HepG2 (cell line): ENCODE data around the gene AGRP. TPM values are rescaled to one million over a fixed set of nuclear protein-coding genes. Genes with fewer than 3 reads are reported as not detected.

Experiments used
- ATAC-seq: fragments of 200-7000 bp; cut with Tn5 transposase; 3 replicates; pipeline ENCODE4 v1.9.1; 2020; ENCODE audit warnings: mild to moderate bottlenecking, moderate library complexity
- BruUV-seq: library from RNA; stranded (reverse); fragments of 400-500 nt; replicated peaks from 2 replicates; lab custom pipeline; 2021; lab: Mats Ljungman, UMichigan
- CTCF ChIA-PET: fragments of 300-600 bp; formaldehyde crosslinking; extraction: SDS; loops from one replicate; lab custom pipeline; 2021; ENCODE audit warnings: low total read pairs, inconsistent platforms, low intra/inter-chr PET ratio; lab: Yijun Ruan, JAX
- POLR2A ChIA-PET: fragments of 350-600 bp; sonication (Branson Sonifier 250); formaldehyde crosslinking; loops from one replicate; lab custom pipeline; 2020; ENCODE audit warnings: antibody characterized with exemption, inconsistent platforms; lab: Yijun Ruan, JAX
- DNase-seq: peaks from one replicate; pipeline ENCODE4 v3.0.0-alpha.2; 2015; ENCODE audit warnings: low spot score
- FAIRE-seq: peaks from 3 replicates; lab custom pipeline; 2011; peaks lifted over from hg19 to GRCh38; lab: Jason Lieb, UNC
- H2AFZ ChIP-seq: one replicate; pipeline ENCODE4 v1.6.1; 2011; ENCODE audit warnings: low read length, inconsistent platforms
- H3K27ac ChIP-seq: fragments of 300-600 bp; 3 replicates; pipeline ENCODE4 v1.8.0; 2011; ENCODE audit warnings: mixed run types, mild to moderate bottlenecking, mixed read lengths, low read length, inconsistent platforms; ENCODE audit not compliant: insufficient read depth; ENCODE audit errors: extremely low read length
- H3K27me3 ChIP-seq, 2 experiments: fragments of 200-600 bp in 1 of 2; 2 replicates in 1 of 2; 3 replicates in 1 of 2; pipeline versions ENCODE4 v1.6.0 to v1.8.0; 2011; ENCODE audit warnings: low read length in 2 of 2, mild to moderate bottlenecking in 2 of 2, moderate library complexity in 2 of 2, inconsistent platforms in 1 of 2; ENCODE audit not compliant: insufficient read depth in 2 of 2, control insufficient read depth in 1 of 2
- H3K36me3 ChIP-seq, 2 experiments: fragments of 200-600 bp in 1 of 2; replicated peaks in 1 of 2; 2 replicates in 1 of 2; 3 replicates in 1 of 2; pipeline versions ENCODE4 v1.5.1 to v1.8.0; 2011; ENCODE audit warnings: low read length in 2 of 2, inconsistent platforms in 1 of 2; ENCODE audit not compliant: insufficient read depth in 2 of 2, control insufficient read depth in 1 of 2
- H3K4me1 ChIP-seq: 2 replicates; pipeline ENCODE4 v1.5.1; 2012; ENCODE audit warnings: low read length, inconsistent platforms; ENCODE audit not compliant: insufficient read depth
- H3K4me2 ChIP-seq: 2 replicates; pipeline ENCODE4 v1.6.0; 2011; ENCODE audit warnings: low read depth, low read length, inconsistent platforms
- H3K4me3 ChIP-seq, 3 experiments: fragments of 200-600 bp in 1 of 3; sonication (generic), shearing (Covaris generic) in 1 of 3; replicated peaks in 1 of 3; 2 replicates each; pipeline ENCODE4 v1.5.1; 2011 to 2016; ENCODE audit warnings: low read length in 3 of 3, inconsistent platforms in 2 of 3, low read depth in 2 of 3, mild to moderate bottlenecking in 2 of 3, control low read depth in 1 of 3, mixed read lengths in 1 of 3; ENCODE audit not compliant: insufficient read depth in 1 of 3
- H3K79me2 ChIP-seq: one replicate; pipeline ENCODE4 v1.6.1; 2011; ENCODE audit warnings: low read length, inconsistent platforms; ENCODE audit not compliant: insufficient read depth
- H3K9ac ChIP-seq: 2 replicates; pipeline ENCODE4 v1.6.0; 2011; ENCODE audit warnings: mild to moderate bottlenecking, low read depth, low read length, inconsistent platforms; ENCODE audit not compliant: insufficient read depth
- H3K9me3 ChIP-seq: 2 replicates; pipeline ENCODE4 v1.5.1; 2012; ENCODE audit warnings: mild to moderate bottlenecking, low read length
- H4K20me1 ChIP-seq: 2 replicates; pipeline ENCODE4 v1.6.0; 2011; ENCODE audit warnings: inconsistent platforms, mild to moderate bottlenecking, low read length, moderate library complexity; ENCODE audit not compliant: insufficient read depth
- CBX5 ChIP-seq: sonication (generic); formaldehyde crosslinking; IDR thresholded peaks from 2 replicates; pipeline ENCODE4 v1.4.0; 2020; ENCODE audit warnings: missing genetic modification reagents, borderline replicate concordance
- CCAR2 ChIP-seq: fragments of 200-400 bp; formaldehyde crosslinking; optimal IDR thresholded peaks from 2 replicates; pipeline ENCODE3; 2018; ENCODE audit warnings: low read depth, mild to moderate bottlenecking, low read length, moderate library complexity
- FOXA3 ChIP-seq: IDR thresholded peaks from 2 replicates; pipeline ENCODE4 v1.6.1; 2016; ENCODE audit warnings: missing genetic modification reagents, missing compliant biosample characterization
- GLI4 ChIP-seq: sonication (generic); formaldehyde crosslinking; IDR thresholded peaks from 2 replicates; pipeline ENCODE4 v1.5.1; 2020; ENCODE audit warnings: missing genetic modification reagents, mild to moderate bottlenecking, moderate library complexity, borderline replicate concordance
- GPN1 ChIP-seq: sonication (generic); formaldehyde crosslinking; IDR thresholded peaks from 2 replicates; pipeline ENCODE4 v1.5.1; 2020; ENCODE audit warnings: missing genetic modification reagents, borderline replicate concordance
- HIC2 ChIP-seq: sonication (generic); formaldehyde crosslinking; IDR thresholded peaks from 2 replicates; pipeline ENCODE4 v1.9.0; 2022; ENCODE audit warnings: low read depth, missing genetic modification reagents
- HNRNPL ChIP-seq: fragments of 200-400 bp; formaldehyde crosslinking; IDR thresholded peaks from 2 replicates; pipeline ENCODE4 v1.6.1; 2017; ENCODE audit warnings: mild to moderate bottlenecking, low read depth, low read length
- KLF11 ChIP-seq: IDR thresholded peaks from 2 replicates; pipeline ENCODE4 v1.6.1; 2016; ENCODE audit warnings: missing compliant biosample characterization
- MBNL3 ChIP-seq: fragments of 250-450 bp; sonication (Bioruptor Pico); conservative IDR thresholded peaks from 2 replicates; pipeline ENCODE4 v1.8.0; 2022; ENCODE audit warnings: mild to moderate bottlenecking, inconsistent platforms
- NRL ChIP-seq: sonication (generic); formaldehyde crosslinking; IDR thresholded peaks from 2 replicates; pipeline ENCODE4 v1.5.0; 2020; ENCODE audit warnings: missing genetic modification reagents, mild to moderate bottlenecking, moderate library complexity, borderline replicate concordance
- RAD21 ChIP-seq: fragments of 450-650 bp; formaldehyde crosslinking; IDR thresholded peaks from 2 replicates; pipeline ENCODE4 v1.5.0; 2020; ENCODE audit warnings: mild to moderate bottlenecking
- SMARCC2 ChIP-seq: fragments of 450-650 bp; IDR thresholded peaks from 2 replicates; pipeline ENCODE4 v1.6.1; 2017; ENCODE audit warnings: antibody characterized with exemption, mild to moderate bottlenecking
- ZBTB42 ChIP-seq: sonication (generic); formaldehyde crosslinking; IDR thresholded peaks from 2 replicates; pipeline ENCODE4 v1.5.0; 2020; ENCODE audit warnings: mild to moderate bottlenecking, missing genetic modification reagents
- ZHX2 ChIP-seq, 2 experiments: sonication (generic) in 1 of 2; formaldehyde crosslinking in 1 of 2; IDR thresholded peaks; 2 replicates each; pipeline versions ENCODE4 v1.6.1 to v1.9.0; 2014 to 2022; ENCODE audit warnings: antibody characterized with exemption in 1 of 2, borderline replicate concordance in 1 of 2, inconsistent platforms in 1 of 2, low read depth in 1 of 2, missing genetic modification reagents in 1 of 2
- ZNF296 ChIP-seq: sonication (generic); formaldehyde crosslinking; conservative IDR thresholded peaks from 2 replicates; pipeline ENCODE4 v1.5.0; 2020; ENCODE audit warnings: mild to moderate bottlenecking, missing genetic modification reagents
- ZNF333 ChIP-seq: sonication (generic); formaldehyde crosslinking; IDR thresholded peaks from 2 replicates; pipeline ENCODE4 v1.4.0; 2020; ENCODE audit warnings: mild to moderate bottlenecking, missing genetic modification reagents, borderline replicate concordance
- ZNF367 ChIP-seq: sonication (generic); formaldehyde crosslinking; IDR thresholded peaks from 2 replicates; pipeline ENCODE4 v1.4.0; 2020; ENCODE audit warnings: missing genetic modification reagents, borderline replicate concordance
- ZNF446 ChIP-seq: sonication (generic); formaldehyde crosslinking; IDR thresholded peaks from 2 replicates; pipeline ENCODE4 v1.5.0; 2020; ENCODE audit warnings: mild to moderate bottlenecking, missing genetic modification reagents
- ZNF768 ChIP-seq: sonication (generic); formaldehyde crosslinking; IDR thresholded peaks from 2 replicates; pipeline ENCODE4 v1.4.0; 2020; ENCODE audit warnings: missing genetic modification reagents
- WGBS: methylation state at CpG from one replicate; pipeline ENCODE4 v1.1.6; 2017; ENCODE audit warnings: low lambda C conversion rate; 5-methylcytosine and 5-hydroxymethylcytosine counted together
- in situ Hi-C: cut with HindIII; loops from 2 replicates; pipeline ENCODE4 v1.10.0; 2017; ENCODE audit warnings: low pct_unique_long_range_greater_than_20kb; ENCODE audit not compliant: extremely low pct_ligation_motif_present
- intact Hi-C: fragments of 100-400 bp; cut with micrococcal nuclease; formaldehyde crosslinking; loops from one replicate; pipeline ENCODE4 v1.10.0; 2022; ENCODE audit not compliant: unreplicated experiment
- polyA plus RNA-seq, 8 experiments: library from polyadenylated mRNA; depleted of rRNA in 3 of 8; stranded (reverse) in 7 of 8; unstranded in 1 of 8; fragments of >200 nt; fragmentation: Illumina TruSeq in 4 of 8; extraction: Trizol in 4 of 8; gene quantifications; 2 replicates each; pipeline versions ENCODE4 v1.2.1 to v1.2.3, GENCODE V29; 2011 to 2016; ENCODE audit warnings: low read depth in 4 of 8, missing spikeins in 1 of 8, mixed read lengths in 1 of 8; ENCODE audit not compliant: insufficient read depth in 1 of 8
- total RNA-seq, 5 experiments: library from RNA; depleted of rRNA; stranded (reverse); fragments of >200 nt; fragmentation: Illumina TruSeq; extraction: Trizol; gene quantifications; 2 replicates each; pipeline ENCODE4 v1.2.3, GENCODE V29; 2016; ENCODE audit warnings: low read depth in 1 of 5

The AGRP gene
- total and polyA plus RNA-seq, 2 of the 13 experiments (the other 11 are each of a cell fraction or from before 2014, with no cell fraction given), result not detected

GRCh38 chr16:67436640-67437193 is 46.6 kb downstream of the AGRP start:
- in situ Hi-C loops, result no loop called here
- BruUV-seq, result no TSS peak
- Histone ChIP-seq H3K36me3 (peaks cover 5 to 33% of the 10 kb centered on the region in 2 experiments; a peak in 3 of 5 replicates), H4K20me1 (no peaks in the 10 kb centered on the region), H3K27ac (no peak overlapping the region), H3K9me3 (no peaks in the 10 kb centered on the region), H3K4me3 (no peak overlapping the region), H3K4me1 (peaks cover 20% of the 10 kb centered on the region), H2AFZ (no peak overlapping the region), H3K9ac (no peak overlapping the region), H3K79me2 (no peaks in the 10 kb centered on the region), H3K27me3 (no peaks in the 10 kb centered on the region; a peak in 1 of 5 replicates), H3K4me2 (no peak overlapping the region)
- CTCF ChIA-PET, result no interaction called here
- POLR2A ChIA-PET, result no interaction called here
- no peak for DNase-seq
- 98% methylated on average over 22 of the region's 23 CpGs for WGBS
- no peak for ATAC-seq
- FAIRE-seq, result no peak
- intact Hi-C loops, result no loop called here
- TF ChIP-seq HNRNPL (0 out of 2 replicates have a peak, but pooled peaks have one; percentile 21), ZBTB42 (CRISPR knock-in tag) (no peak), CCAR2 (no peak), RAD21 (no peak), SMARCC2 (no peak), ZNF768 (CRISPR knock-in tag) (peak; percentile 14; the same call in 1 of the 2 replicates), NRL (no peak), CBX5 (CRISPR knock-in tag) (no peak), HIC2 (CRISPR knock-in tag) (no peak), MBNL3 (CRISPR knock-in tag) (no peak), ZNF367 (CRISPR knock-in tag) (no peak), GPN1 (no peak), ZHX2 (IDR thresholded peaks at IDR 0.05; ENCODE audit: low read depth) (no peak), ZHX2 (CRISPR knock-in tag; IDR thresholded peaks at IDR 0.05; ENCODE audit: borderline replicate concordance) (no peak), ZNF296 (CRISPR knock-in tag) (no peak), ZNF446 (CRISPR knock-in tag) (no peak), GLI4 (CRISPR knock-in tag) (no peak), FOXA3 (CRISPR knock-in tag) (no peak), ZNF333 (CRISPR knock-in tag) (no peak), KLF11 (CRISPR knock-in tag) (no peak)
